A673 (cell line): ENCODE data around the gene TMEM144. TPM values are rescaled to one million over a fixed set of nuclear protein-coding genes. Genes with fewer than 3 reads are reported as not detected.

ENCODE experiments used
- BruUV-seq: library from RNA; stranded (reverse); fragments of 400-500 nt; replicated peaks from 2 replicates; lab custom pipeline; 2021; lab: Mats Ljungman, UMichigan
- CTCF ChIA-PET: fragments of 300-600 bp; sonication (Branson Sonifier 250); formaldehyde crosslinking; loops from one replicate; lab custom pipeline; 2022; ENCODE audit warnings: antibody characterized with exemption; lab: Charles Lee
- POLR2A ChIA-PET: fragments of 300-600 bp; sonication (Branson Sonifier 250); formaldehyde crosslinking; loops from one replicate; lab custom pipeline; 2022; ENCODE audit warnings: antibody characterized with exemption; ENCODE audit not compliant: low non-redundant PET; lab: Charles Lee
- DNase-seq: peaks from one replicate; pipeline ENCODE4 v3.0.0-alpha.2; 2015; ENCODE audit warnings: low spot score
- H3K27ac ChIP-seq: fragments of 200-600 bp; sonication (generic); 2 replicates; pipeline ENCODE4 v1.5.1; 2016; ENCODE audit warnings: mixed run types, low read depth, mild to moderate bottlenecking, mixed read lengths, antibody characterized with exemption, low read length; ENCODE audit not compliant: poor library complexity, severe bottlenecking
- H3K27me3 ChIP-seq: fragments of 200-600 bp; sonication (generic); replicated peaks from 2 replicates; pipeline ENCODE4 v1.6.1; 2017; ENCODE audit warnings: mixed run types, low read depth, mild to moderate bottlenecking, mixed read lengths, antibody characterized with exemption, low read length; ENCODE audit not compliant: insufficient read depth, poor library complexity
- H3K36me3 ChIP-seq: fragments of 200-600 bp; sonication (generic); 2 replicates; pipeline ENCODE4 v1.6.1; 2016; ENCODE audit warnings: mixed run types, mild to moderate bottlenecking, mixed read lengths, antibody characterized with exemption, low read length; ENCODE audit not compliant: insufficient read depth, poor library complexity, severe bottlenecking
- H3K4me1 ChIP-seq: fragments of 200-600 bp; sonication (generic); 2 replicates; pipeline ENCODE4 v1.6.1; 2017; ENCODE audit warnings: mixed run types, mild to moderate bottlenecking, mixed read lengths, antibody characterized with exemption, low read length; ENCODE audit not compliant: insufficient read depth, poor library complexity, severe bottlenecking
- H3K4me3 ChIP-seq: fragments of 200-600 bp; sonication (generic); 2 replicates; pipeline ENCODE4 v1.5.1; 2016; ENCODE audit warnings: low read depth, mixed run types, mild to moderate bottlenecking, mixed read lengths, low read length; ENCODE audit not compliant: poor library complexity, severe bottlenecking
- H3K9me3 ChIP-seq: fragments of 200-600 bp; sonication (generic); 2 replicates; pipeline ENCODE4 v1.6.1; 2016; ENCODE audit warnings: mixed run types, low read depth, mild to moderate bottlenecking, mixed read lengths, antibody characterized with exemption, low read length; ENCODE audit not compliant: poor library complexity, severe bottlenecking
- EZH2 ChIP-seq: fragments of 200-600 bp; sonication (generic); IDR thresholded peaks from 2 replicates; pipeline ENCODE4 v1.6.1; 2017; ENCODE audit warnings: borderline replicate concordance, low read depth, mild to moderate bottlenecking, mixed read lengths, antibody characterized with exemption, low read length; ENCODE audit not compliant: poor library complexity, severe bottlenecking
- intact Hi-C: fragments of 100-400 bp; cut with micrococcal nuclease; formaldehyde crosslinking; loops from one replicate; pipeline ENCODE4 v1.10.0; 2022; ENCODE audit not compliant: unreplicated experiment
- total RNA-seq: library from RNA; stranded (reverse); gene quantifications from 2 replicates; pipeline ENCODE4 v1.2.3, GENCODE V29; 2021
- TF ChIP-seq, protein P1 (sequence below): fragments of 300-800, 200-600 bp; sonication (generic); conservative IDR thresholded peaks from 2 replicates; pipeline ENCODE4 v1.5.1; 2017; ENCODE audit warnings: low read depth, mild to moderate bottlenecking, antibody characterized with exemption, low read length, moderate library complexity, mixed read lengths

The TMEM144 gene
- total RNA-seq, 1 experiment from 2014 or later = 4.0 TPM

- Histone ChIP-seq H3K4me1 (no peaks in the 10 kb centered on the region), H3K4me3 (no peak overlapping the region), H3K9me3 (no peaks in the 10 kb centered on the region), H3K27ac (no peak overlapping the region), H3K27me3 (no peaks in the 10 kb centered on the region), H3K36me3 (no peaks in the 10 kb centered on the region)
- no TSS peak for BruUV-seq
- no peak for DNase-seq
- no peak for TF ChIP-seq EZH2
- TF ChIP-seq, protein P1, sequence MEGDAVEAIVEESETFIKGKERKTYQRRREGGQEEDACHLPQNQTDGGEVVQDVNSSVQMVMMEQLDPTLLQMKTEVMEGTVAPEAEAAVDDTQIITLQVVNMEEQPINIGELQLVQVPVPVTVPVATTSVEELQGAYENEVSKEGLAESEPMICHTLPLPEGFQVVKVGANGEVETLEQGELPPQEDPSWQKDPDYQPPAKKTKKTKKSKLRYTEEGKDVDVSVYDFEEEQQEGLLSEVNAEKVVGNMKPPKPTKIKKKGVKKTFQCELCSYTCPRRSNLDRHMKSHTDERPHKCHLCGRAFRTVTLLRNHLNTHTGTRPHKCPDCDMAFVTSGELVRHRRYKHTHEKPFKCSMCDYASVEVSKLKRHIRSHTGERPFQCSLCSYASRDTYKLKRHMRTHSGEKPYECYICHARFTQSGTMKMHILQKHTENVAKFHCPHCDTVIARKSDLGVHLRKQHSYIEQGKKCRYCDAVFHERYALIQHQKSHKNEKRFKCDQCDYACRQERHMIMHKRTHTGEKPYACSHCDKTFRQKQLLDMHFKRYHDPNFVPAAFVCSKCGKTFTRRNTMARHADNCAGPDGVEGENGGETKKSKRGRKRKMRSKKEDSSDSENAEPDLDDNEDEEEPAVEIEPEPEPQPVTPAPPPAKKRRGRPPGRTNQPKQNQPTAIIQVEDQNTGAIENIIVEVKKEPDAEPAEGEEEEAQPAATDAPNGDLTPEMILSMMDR = no peak
- intact Hi-C loops = no loop called here
- ChIA-PET CTCF (no interaction called here), POLR2A (no interaction called here)
These were observed 30.8 kb upstream of the TMEM144 start for GRCh38 chr4:158179465-158179864.

DNA sequence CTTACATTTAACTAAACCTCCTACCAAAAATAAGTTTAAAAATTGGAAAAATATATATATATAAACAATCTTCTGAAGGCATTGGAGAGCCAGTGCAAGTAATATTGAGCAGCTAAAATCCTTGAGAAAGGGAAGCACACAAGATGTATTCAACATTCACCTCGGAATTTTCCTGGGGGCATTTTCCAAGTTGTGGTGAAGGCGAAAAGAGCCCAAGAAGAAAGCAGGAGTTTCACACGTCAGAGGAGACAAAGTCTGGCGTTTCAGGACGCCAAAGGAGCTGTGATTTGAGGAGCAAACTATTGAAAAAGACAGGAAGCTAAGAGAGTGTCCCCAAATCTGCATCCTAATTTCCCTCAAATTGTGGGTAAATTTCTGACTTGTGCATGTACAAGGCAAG is 28.4 kb upstream of the TMEM144 start:
- no peak for TF ChIP-seq EZH2
- TF ChIP-seq, protein P1 = no peak
- ChIA-PET CTCF (interaction anchor here (0.6 kb wide), 1 partner anchor 203 kb away, joined by 3 read pairs; no protein-coding TSS in a partner anchor), POLR2A (no interaction called here)
- DNase-seq = no peak
- no peaks in the 10 kb centered on the region for H3K27me3 ChIP-seq
- no peaks in the 10 kb centered on the region for H3K9me3 ChIP-seq
- BruUV-seq = no TSS peak
- H3K4me3 ChIP-seq = no peak overlapping the region
- H3K36me3 ChIP-seq = no peaks in the 10 kb centered on the region
- intact Hi-C loops = no loop called here
- H3K27ac ChIP-seq = no peak overlapping the region
- H3K4me1 ChIP-seq = no peaks in the 10 kb centered on the region

DNA sequence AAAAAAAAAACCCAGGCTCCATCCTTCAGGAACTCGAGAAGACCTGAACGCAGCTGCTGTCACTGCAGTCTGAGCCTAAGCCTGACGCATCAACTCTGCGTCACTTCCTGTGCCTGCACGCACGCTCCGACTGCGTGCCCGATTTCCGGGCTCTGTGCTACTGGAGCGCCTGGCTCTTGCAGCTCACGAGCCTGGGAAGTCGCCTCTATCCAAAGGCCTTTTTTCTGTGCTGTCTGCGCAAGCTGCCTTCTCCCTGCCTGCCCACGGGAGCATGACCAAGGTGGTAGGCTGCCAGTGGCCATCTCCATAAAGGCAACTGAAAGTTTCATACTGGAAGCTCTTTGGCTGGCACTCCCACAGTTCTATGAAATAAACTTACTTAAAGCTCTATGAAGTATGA is 27.6 kb upstream of the TMEM144 start:
- no peak for TF ChIP-seq EZH2
- TF ChIP-seq, protein P1 = no peak
- BruUV-seq = no TSS peak
- Histone ChIP-seq H3K36me3 (no peaks in the 10 kb centered on the region), H3K27me3 (no peaks in the 10 kb centered on the region), H3K27ac (no peak overlapping the region), H3K9me3 (no peaks in the 10 kb centered on the region), H3K4me3 (no peak overlapping the region), H3K4me1 (no peaks in the 10 kb centered on the region)
- ChIA-PET CTCF (interaction anchor here (0.6 kb wide), 1 partner anchor 204 kb away, joined by 3 read pairs; no protein-coding TSS in a partner anchor), POLR2A (no interaction called here)
- no peak for DNase-seq
- intact Hi-C loops = loop anchor here (1.0 kb wide), 1 partner anchor 1543 kb away; no protein-coding TSS in a partner anchor
